H9 (cell line): Measurements from ENCODE around the gene GLT8D1. TPM values are rescaled to one million over a fixed set of nuclear protein-coding genes. Genes with fewer than 3 reads are reported as not detected.

Experiments
- DNase-seq: peaks from one replicate; pipeline ENCODE4 v3.0.0-alpha.2; 2017
- H2AFZ ChIP-seq: one replicate; pipeline ENCODE4 v1.6.1; 2013; ENCODE audit warnings: mild to moderate bottlenecking, low read length, control low read depth, moderate library complexity
- H2AK5ac ChIP-seq: 2 replicates; pipeline ENCODE4 v1.6.1; 2013; ENCODE audit warnings: low read length, control low read depth, mixed read lengths; ENCODE audit not compliant: insufficient read length
- H2BK120ac ChIP-seq: one replicate; pipeline ENCODE4 v1.6.1; 2013; ENCODE audit warnings: low read depth, mild to moderate bottlenecking, low read length, control low read depth, inconsistent platforms; ENCODE audit not compliant: poor library complexity, severe bottlenecking
- H2BK12ac ChIP-seq: 2 replicates; pipeline ENCODE4 v1.6.1; 2013; ENCODE audit warnings: low read length, control low read depth, mixed read lengths, low read depth; ENCODE audit not compliant: insufficient read length
- H2BK15ac ChIP-seq: 2 replicates; pipeline ENCODE4 v1.6.1; 2013; ENCODE audit warnings: low read depth, low read length, control low read depth
- H2BK20ac ChIP-seq: one replicate; pipeline ENCODE4 v1.6.1; 2013; ENCODE audit warnings: low read depth, mild to moderate bottlenecking, low read length, control low read depth, inconsistent platforms; ENCODE audit not compliant: poor library complexity, severe bottlenecking
- H2BK5ac ChIP-seq: 2 replicates; pipeline ENCODE4 v1.6.1; 2013; ENCODE audit warnings: low read length, control low read depth, mixed read lengths; ENCODE audit not compliant: insufficient read length
- H3K14ac ChIP-seq: 2 replicates; pipeline ENCODE4 v1.6.1; 2013; ENCODE audit warnings: low read length, control low read depth; ENCODE audit not compliant: insufficient read depth
- H3K18ac ChIP-seq: 2 replicates; pipeline ENCODE4 v1.6.1; 2013; ENCODE audit warnings: low read depth, mild to moderate bottlenecking, mixed read lengths, low read length, control low read depth; ENCODE audit not compliant: insufficient read length
- H3K23ac ChIP-seq: 2 replicates; pipeline ENCODE4 v1.6.1; 2013; ENCODE audit warnings: low read length, control low read depth, mixed read lengths, low read depth; ENCODE audit not compliant: insufficient read length
- H3K23me2 ChIP-seq: 2 replicates; pipeline ENCODE4 v1.6.1; 2013; ENCODE audit warnings: low read depth, mild to moderate bottlenecking, mixed read lengths, low read length, control low read depth; ENCODE audit not compliant: insufficient read length, poor library complexity, severe bottlenecking
- H3K27ac ChIP-seq: 2 replicates; pipeline ENCODE4 v1.5.1; 2013; ENCODE audit warnings: low read length, control low read depth, mixed read lengths, low read depth; ENCODE audit not compliant: insufficient read length
- H3K27me3 ChIP-seq: 2 replicates; pipeline ENCODE4 v1.6.1; 2013; ENCODE audit warnings: low read length, control low read depth, inconsistent platforms; ENCODE audit not compliant: insufficient read depth
- H3K4ac ChIP-seq: 2 replicates; pipeline ENCODE4 v1.6.1; 2013; ENCODE audit warnings: low read depth, mild to moderate bottlenecking, control low read depth, inconsistent platforms, low read length, moderate library complexity
- H3K4me1 ChIP-seq: 2 replicates; pipeline ENCODE4 v1.6.1; 2013; ENCODE audit warnings: low read length, control low read depth, inconsistent platforms; ENCODE audit not compliant: insufficient read depth
- H3K4me2 ChIP-seq: 2 replicates; pipeline ENCODE4 v1.6.1; 2013; ENCODE audit warnings: low read length, control low read depth, mixed read lengths; ENCODE audit not compliant: insufficient read length, insufficient read depth
- H3K56ac ChIP-seq: 2 replicates; pipeline ENCODE4 v1.6.1; 2013; ENCODE audit warnings: low read depth, mild to moderate bottlenecking, mixed read lengths, low read length, control low read depth; ENCODE audit not compliant: insufficient read length
- H3K79me1 ChIP-seq: 2 replicates; pipeline ENCODE4 v1.6.1; 2013; ENCODE audit warnings: low read depth, mild to moderate bottlenecking, moderate library complexity, low read length, control low read depth, inconsistent platforms; ENCODE audit not compliant: insufficient read depth, poor library complexity, severe bottlenecking
- H3K79me2 ChIP-seq: 2 replicates; pipeline ENCODE4 v1.6.1; 2013; ENCODE audit warnings: low read length, control low read depth, inconsistent platforms; ENCODE audit not compliant: insufficient read depth
- H3K9ac ChIP-seq: 2 replicates; pipeline ENCODE4 v1.6.1; 2013; ENCODE audit warnings: low read length, control low read depth, mixed read lengths; ENCODE audit not compliant: insufficient read length; ENCODE audit errors: extremely low read depth
- H3K9me3 ChIP-seq: one replicate; pipeline ENCODE4 v1.6.1; 2013; ENCODE audit warnings: low read depth, low read length, inconsistent platforms; ENCODE audit not compliant: control insufficient read depth
- H3T11ph ChIP-seq: one replicate; pipeline ENCODE4 v1.6.1; 2013; ENCODE audit warnings: mild to moderate bottlenecking, low read length, control low read depth, inconsistent platforms
- H4K20me1 ChIP-seq: one replicate; pipeline ENCODE4 v1.6.1; 2013; ENCODE audit not compliant: control insufficient read depth, insufficient read length, insufficient read depth
- H4K5ac ChIP-seq: 2 replicates; pipeline ENCODE4 v1.6.1; 2013; ENCODE audit warnings: low read depth, mild to moderate bottlenecking, mixed read lengths, low read length, control low read depth; ENCODE audit not compliant: insufficient read length
- H4K8ac ChIP-seq: replicated peaks from 2 replicates; pipeline ENCODE4 v1.6.1; 2013; ENCODE audit warnings: low read length, control low read depth, mixed read lengths, low read depth; ENCODE audit not compliant: insufficient read length
- H4K91ac ChIP-seq: 2 replicates; pipeline ENCODE4 v1.6.1; 2013; ENCODE audit warnings: low read depth, mild to moderate bottlenecking, moderate library complexity, mixed read lengths, low read length, control low read depth; ENCODE audit not compliant: insufficient read length
- H3K27ac Mint-ChIP-seq, 3 experiments: 2 replicates in 2 of 3; 3 replicates in 1 of 3; pipeline ENCODE4 v1.8.0; 2020 to 2021; ENCODE audit warnings: mixed read lengths in 3 of 3, mild to moderate bottlenecking in 1 of 3, moderate library complexity in 1 of 3
- H3K27me3 Mint-ChIP-seq: 2 replicates; pipeline ENCODE4 v1.8.0; 2021; ENCODE audit warnings: low read depth, mild to moderate bottlenecking, moderate library complexity, mixed read lengths
- H3K36me3 Mint-ChIP-seq, 3 experiments: 2 replicates in 2 of 3; 3 replicates in 1 of 3; pipeline ENCODE4 v1.8.0; 2020 to 2021; ENCODE audit warnings: low read depth in 3 of 3, mixed read lengths in 3 of 3; ENCODE audit not compliant: insufficient read depth in 1 of 3
- H3K4me1 Mint-ChIP-seq, 2 experiments: 2 replicates each; pipeline ENCODE4 v1.8.0; 2020; ENCODE audit warnings: mixed read lengths in 2 of 2
- H3K4me3 Mint-ChIP-seq, 2 experiments: 2 replicates in 1 of 2; 3 replicates in 1 of 2; pipeline ENCODE4 v1.8.0; 2020 to 2021; ENCODE audit warnings: mild to moderate bottlenecking in 2 of 2, mixed read lengths in 2 of 2, moderate library complexity in 1 of 2
- H3K9me3 Mint-ChIP-seq, 2 experiments: 2 replicates in 1 of 2; 3 replicates in 1 of 2; pipeline ENCODE4 v1.8.0; 2020; ENCODE audit warnings: mild to moderate bottlenecking in 2 of 2, mixed read lengths in 2 of 2, moderate library complexity in 1 of 2
- CTCF ChIP-seq: fragments of 200-600 bp; sonication (generic); conservative IDR thresholded peaks from 3 replicates; pipeline ENCODE4 v1.8.0; 2021; ENCODE audit warnings: antibody characterized with exemption, mild to moderate bottlenecking
- WGBS: extraction: QIAGEN DNeasy Blood & Tissue Kit; methylation state at CpG from one replicate; pipeline ENCODE4 v1.1.7; 2013; ENCODE audit warnings: missing lambda C conversion rate, low lambda C conversion rate, mixed read lengths; ENCODE audit not compliant: insufficient read length; ENCODE audit errors: extremely low coverage; 5-methylcytosine and 5-hydroxymethylcytosine counted together
- total RNA-seq: library from RNA; stranded (reverse); gene quantifications from 2 replicates; pipeline ENCODE4 v1.2.1, GENCODE V29; 2021

GLT8D1 gene
- total RNA-seq, 1 experiment from 2014 or later = 39.3 TPM

GRCh38 chr3:52704611-52705437 lies 767 bp downstream of the GLT8D1 start:
- no peak overlapping the region for H4K8ac ChIP-seq
- Mint-ChIP-seq H3K27ac (peak overlapping the region in 2 of 3 experiments; percentile 81 to 84; a peak in 4 of 7 replicates), H3K9me3 (no peaks in the 10 kb centered on the region; a peak in 1 of 5 replicates), H3K27me3 (no peaks in the 10 kb centered on the region), H3K36me3 (peaks cover 7 to 17% (median 13%) of the 10 kb centered on the region in 3 experiments; a peak in 6 of 7 replicates), H3K4me1 (peaks cover 15% of the 10 kb centered on the region in 2 experiments), H3K4me3 (peak overlapping the region; percentile 96 to 97)
- no peak overlapping the region for H2BK15ac ChIP-seq
- peak overlapping the region; percentile 45 for H3K9ac ChIP-seq
- no peak for DNase-seq
- H3K14ac ChIP-seq = no peak overlapping the region
- no peaks in the 10 kb centered on the region for H3K79me1 ChIP-seq
- H4K91ac ChIP-seq = no peak overlapping the region
- no peaks in the 10 kb centered on the region for H4K20me1 ChIP-seq
- WGBS = no CpG with 5 or more reads among the region's 22 CpGs
- H3K27me3 ChIP-seq = no peaks in the 10 kb centered on the region
- H2AK5ac ChIP-seq = no peak overlapping the region
- no peaks in the 10 kb centered on the region for H3K9me3 ChIP-seq
- peaks cover 3% of the 10 kb centered on the region; the same call in 1 of the 2 replicates for H3K79me2 ChIP-seq
- H3K4me1 ChIP-seq = no peaks in the 10 kb centered on the region; the same call in 1 of the 2 replicates
- H2BK120ac ChIP-seq = no peak overlapping the region
- no peak overlapping the region for H2AFZ ChIP-seq
- no peak for TF ChIP-seq CTCF
- H3K56ac ChIP-seq = no peak overlapping the region
- no peak overlapping the region for H3T11ph ChIP-seq
- H3K4me2 ChIP-seq = peak overlapping the region; percentile 87
- no peak overlapping the region for H3K23ac ChIP-seq
- H2BK5ac ChIP-seq = no peak overlapping the region
- H4K5ac ChIP-seq = no peak overlapping the region
- no peak overlapping the region for H3K4ac ChIP-seq
- H2BK20ac ChIP-seq = no peak overlapping the region
- peaks cover 12% of the 10 kb centered on the region for H3K23me2 ChIP-seq
- no peak overlapping the region for H3K27ac ChIP-seq
- H3K18ac ChIP-seq = no peak overlapping the region
- H2BK12ac ChIP-seq = no peak overlapping the region
